Measurements from ENCODE around the gene SLC22A9.

The SLC22A9 gene

DNA sequence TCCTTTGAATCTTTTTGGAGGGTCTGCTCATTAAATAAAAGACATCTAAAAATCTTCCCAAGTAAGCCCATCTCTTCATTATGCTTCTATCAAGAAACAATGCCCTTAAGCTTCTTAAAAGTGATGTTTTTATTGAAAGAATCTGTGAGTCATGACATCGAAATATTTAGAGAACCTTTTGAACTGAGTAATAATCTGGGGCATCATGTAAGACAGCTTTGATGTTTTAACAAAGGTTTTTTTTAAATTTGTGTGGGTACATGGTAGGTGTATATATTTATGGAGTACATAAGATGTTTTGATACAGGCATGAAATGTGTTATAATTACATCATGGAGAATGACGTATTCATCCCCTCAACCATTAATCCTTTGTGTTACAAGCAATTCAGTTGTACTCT, 74.6 kb downstream of the SLC22A9 start:
- no peak for DNase-seq (ENCODE audit: low read depth)

DNA sequence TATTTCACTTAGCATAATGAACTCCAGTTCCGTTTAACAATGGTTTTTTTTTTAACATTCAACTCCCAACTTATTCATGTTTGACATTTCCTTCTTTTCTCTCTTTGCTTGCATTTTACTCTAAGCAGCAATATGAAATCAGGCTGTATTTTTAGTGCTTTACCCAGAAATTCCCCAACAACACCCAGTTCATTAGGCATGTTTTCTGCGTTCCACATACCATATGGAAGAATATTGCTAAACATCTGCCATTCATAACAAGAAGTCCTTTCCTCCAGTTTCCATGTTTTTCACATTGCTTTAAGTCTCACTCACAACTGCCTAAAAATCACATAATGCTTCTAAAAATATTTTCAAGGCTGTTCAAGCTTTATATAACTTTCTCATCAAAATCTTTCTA, 75.5 kb downstream of the SLC22A9 start:
- DNase-seq (ENCODE audit: low read depth): no peak

DNA sequence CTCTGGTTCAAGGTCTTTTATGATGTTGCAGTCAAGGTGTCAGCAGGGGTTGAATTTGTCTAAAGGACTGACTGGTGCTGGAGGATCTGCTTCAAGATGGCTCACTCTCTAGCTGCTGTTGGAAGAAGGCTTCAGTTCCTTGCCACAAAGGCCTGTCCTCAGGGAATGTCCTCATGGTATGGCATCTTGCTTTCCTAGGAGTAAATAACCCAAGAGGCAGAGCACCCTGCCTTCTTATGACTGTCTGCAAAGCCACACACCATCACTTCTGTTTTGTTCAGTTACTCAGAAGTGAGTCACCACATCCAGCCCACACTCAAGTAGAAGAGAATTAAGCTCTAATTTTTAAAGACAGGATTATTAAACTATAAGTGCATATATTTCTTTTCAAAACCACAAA, 76.1 kb downstream of the SLC22A9 start:
- peak; percentile 3 for DNase-seq (ENCODE audit: low read depth)

DNA sequence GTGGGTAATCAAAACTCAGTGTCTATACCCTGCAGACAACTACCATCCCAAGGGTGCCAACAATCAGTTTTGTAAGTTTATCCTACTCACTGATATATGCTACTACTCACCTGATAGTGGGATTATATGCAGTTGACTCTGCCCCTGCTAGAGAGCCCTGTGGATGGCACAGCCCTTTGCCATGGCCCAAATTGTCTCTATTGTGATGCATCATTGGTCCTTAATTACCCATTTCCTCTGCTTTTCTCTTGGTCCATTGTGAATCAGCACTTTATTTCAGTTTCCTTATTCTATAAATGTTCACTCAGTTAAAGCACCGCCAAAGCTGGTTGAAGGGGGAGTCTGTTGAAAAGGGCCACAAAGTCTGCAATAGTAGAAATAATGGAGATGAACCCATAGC, 79.1 kb downstream of the SLC22A9 start:
- DNase-seq (ENCODE audit: low read depth): no peak

DNA sequence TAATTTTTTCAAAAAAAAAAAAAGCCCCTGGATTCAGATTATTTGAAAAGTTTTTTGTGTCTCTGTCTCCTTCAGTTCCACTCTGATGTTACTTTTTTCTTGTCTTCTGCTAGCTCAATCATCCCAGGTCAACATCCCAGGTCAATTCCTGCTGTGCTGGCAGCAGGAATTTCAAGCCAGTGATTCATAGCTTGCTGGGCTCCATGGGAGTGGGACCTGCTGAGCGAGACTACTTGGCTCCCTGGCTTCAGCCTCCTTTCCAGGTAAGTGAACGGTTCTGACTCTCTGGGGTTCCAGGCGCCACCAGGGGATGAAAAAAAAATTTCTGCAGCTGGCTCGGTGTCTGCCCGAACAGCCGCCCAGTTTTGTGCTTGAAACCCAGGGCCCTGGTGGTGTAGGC, 90.0 kb downstream of the SLC22A9 start:
- no peak for DNase-seq (ENCODE audit: low read depth)

Measured in activated T-cell treated with anti-CD3 and anti-CD28 coated beads for 48 hours (primary cell).